Astrocyte (in vitro differentiated cells and primary cell): ENCODE measurements around the gene CPT2. TPM values are rescaled to one million over a fixed set of nuclear protein-coding genes. Genes with fewer than 3 reads are reported as not detected.

ENCODE experiments used
- DNase-seq: peaks from one replicate; pipeline ENCODE4 v3.0.0-alpha.2; 2010; ENCODE audit warnings: low read depth
- FAIRE-seq: peaks from 2 replicates; lab custom pipeline; 2011; peaks lifted over from hg19 to GRCh38; lab: Jason Lieb, UNC
- H2AFZ ChIP-seq: 2 replicates; pipeline ENCODE4 v1.6.0; 2012; ENCODE audit warnings: low read depth, low read length, inconsistent platforms
- H3K27ac ChIP-seq: 2 replicates; pipeline ENCODE4 v1.5.1; 2011; ENCODE audit warnings: low read depth, low read length, inconsistent platforms
- H3K27me3 ChIP-seq: 2 replicates; pipeline ENCODE4 v1.6.0; 2011; ENCODE audit warnings: low read length, inconsistent platforms; ENCODE audit not compliant: insufficient read depth
- H3K36me3 ChIP-seq: 2 replicates; pipeline ENCODE4 v1.5.1; 2011; ENCODE audit warnings: low read length, inconsistent platforms; ENCODE audit not compliant: insufficient read depth
- H3K4me1 ChIP-seq: 2 replicates; pipeline ENCODE4 v1.5.1; 2011; ENCODE audit warnings: low read length, inconsistent platforms; ENCODE audit not compliant: insufficient read depth
- H3K4me2 ChIP-seq: 2 replicates; pipeline ENCODE4 v1.6.0; 2012; ENCODE audit warnings: low read length, inconsistent platforms
- H3K4me3 ChIP-seq: 2 replicates; pipeline ENCODE4 v1.5.1; 2011; ENCODE audit warnings: low read depth, mild to moderate bottlenecking, low read length, inconsistent platforms; ENCODE audit not compliant: insufficient read depth
- H3K79me2 ChIP-seq: 2 replicates; pipeline ENCODE4 v1.6.0; 2012; ENCODE audit warnings: mild to moderate bottlenecking, low read length, inconsistent platforms; ENCODE audit not compliant: insufficient read depth
- H3K9ac ChIP-seq: 2 replicates; pipeline ENCODE4 v1.6.0; 2012; ENCODE audit warnings: mild to moderate bottlenecking, low read length, inconsistent platforms
- H3K9me3 ChIP-seq: 2 replicates; pipeline ENCODE4 v1.5.1; 2012; ENCODE audit warnings: low read depth, mild to moderate bottlenecking, low read length, inconsistent platforms; ENCODE audit not compliant: insufficient read depth
- H4K20me1 ChIP-seq: 2 replicates; pipeline ENCODE4 v1.6.0; 2012; ENCODE audit warnings: low read length, inconsistent platforms; ENCODE audit not compliant: insufficient read depth
- H3K27ac Mint-ChIP-seq: one replicate; pipeline ENCODE4 v1.8.0; 2021; ENCODE audit warnings: mild to moderate bottlenecking, mixed read lengths; ENCODE audit not compliant: unreplicated experiment
- H3K27me3 Mint-ChIP-seq: one replicate; pipeline ENCODE4 v1.8.0; 2021; ENCODE audit warnings: low read depth, mixed read lengths; ENCODE audit not compliant: unreplicated experiment
- H3K36me3 Mint-ChIP-seq: one replicate; pipeline ENCODE4 v1.8.0; 2021; ENCODE audit warnings: low read depth, mixed read lengths; ENCODE audit not compliant: unreplicated experiment
- H3K4me1 Mint-ChIP-seq: one replicate; pipeline ENCODE4 v1.8.0; 2021; ENCODE audit warnings: low read depth, mixed read lengths; ENCODE audit not compliant: unreplicated experiment
- H3K4me3 Mint-ChIP-seq: one replicate; pipeline ENCODE4 v1.8.0; 2021; ENCODE audit warnings: mild to moderate bottlenecking, moderate library complexity, mixed read lengths; ENCODE audit not compliant: unreplicated experiment
- H3K9me3 Mint-ChIP-seq: one replicate; pipeline ENCODE4 v1.8.0; 2021; ENCODE audit warnings: mild to moderate bottlenecking, mixed read lengths; ENCODE audit not compliant: unreplicated experiment
- EZH2 ChIP-seq: IDR thresholded peaks from 2 replicates; pipeline ENCODE4 v1.6.1; 2012; ENCODE audit warnings: mild to moderate bottlenecking, low read length, inconsistent platforms; ENCODE audit not compliant: insufficient read depth
- total RNA-seq: library from RNA; stranded (reverse); gene quantifications from 2 replicates; pipeline ENCODE4 v1.2.1, GENCODE V29; 2021
- TF ChIP-seq, protein P1 (sequence below): IDR thresholded peaks from 2 replicates; pipeline ENCODE4 v1.5.1; 2011; ENCODE audit warnings: low read depth, mild to moderate bottlenecking, inconsistent platforms, low read length, moderate library complexity; ENCODE audit not compliant: insufficient read depth

CPT2 gene
- total RNA-seq, 1 donor from 2014 or later = 10.4 TPM

- Histone ChIP-seq H3K4me3 (no peak overlapping the region), H3K27me3 (no peaks in the 10 kb centered on the region), H3K4me1 (no peaks in the 10 kb centered on the region), H3K36me3 (no peaks in the 10 kb centered on the region), H3K79me2 (no peaks in the 10 kb centered on the region), H3K27ac (no peak overlapping the region), H3K9me3 (no peaks in the 10 kb centered on the region), H3K9ac (no peak overlapping the region), H2AFZ (no peak overlapping the region), H4K20me1 (no peaks in the 10 kb centered on the region), H3K4me2 (no peak overlapping the region)
- no peaks in the 10 kb centered on the region for H3K4me1 Mint-ChIP-seq
- TF ChIP-seq EZH2 = no peak
- TF ChIP-seq, protein P1, sequence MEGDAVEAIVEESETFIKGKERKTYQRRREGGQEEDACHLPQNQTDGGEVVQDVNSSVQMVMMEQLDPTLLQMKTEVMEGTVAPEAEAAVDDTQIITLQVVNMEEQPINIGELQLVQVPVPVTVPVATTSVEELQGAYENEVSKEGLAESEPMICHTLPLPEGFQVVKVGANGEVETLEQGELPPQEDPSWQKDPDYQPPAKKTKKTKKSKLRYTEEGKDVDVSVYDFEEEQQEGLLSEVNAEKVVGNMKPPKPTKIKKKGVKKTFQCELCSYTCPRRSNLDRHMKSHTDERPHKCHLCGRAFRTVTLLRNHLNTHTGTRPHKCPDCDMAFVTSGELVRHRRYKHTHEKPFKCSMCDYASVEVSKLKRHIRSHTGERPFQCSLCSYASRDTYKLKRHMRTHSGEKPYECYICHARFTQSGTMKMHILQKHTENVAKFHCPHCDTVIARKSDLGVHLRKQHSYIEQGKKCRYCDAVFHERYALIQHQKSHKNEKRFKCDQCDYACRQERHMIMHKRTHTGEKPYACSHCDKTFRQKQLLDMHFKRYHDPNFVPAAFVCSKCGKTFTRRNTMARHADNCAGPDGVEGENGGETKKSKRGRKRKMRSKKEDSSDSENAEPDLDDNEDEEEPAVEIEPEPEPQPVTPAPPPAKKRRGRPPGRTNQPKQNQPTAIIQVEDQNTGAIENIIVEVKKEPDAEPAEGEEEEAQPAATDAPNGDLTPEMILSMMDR = no peak
- H3K9me3 Mint-ChIP-seq = peaks cover 7% of the 10 kb centered on the region
- no peak overlapping the region for H3K4me3 Mint-ChIP-seq
- H3K36me3 Mint-ChIP-seq = no peaks in the 10 kb centered on the region
- FAIRE-seq = no peak
- H3K27me3 Mint-ChIP-seq = peaks cover 15% of the 10 kb centered on the region
- H3K27ac Mint-ChIP-seq = no peak overlapping the region
- no peak for DNase-seq
Observed at GRCh38 chr1:53155534-53155933, 41.1 kb upstream of the CPT2 start.

DNA sequence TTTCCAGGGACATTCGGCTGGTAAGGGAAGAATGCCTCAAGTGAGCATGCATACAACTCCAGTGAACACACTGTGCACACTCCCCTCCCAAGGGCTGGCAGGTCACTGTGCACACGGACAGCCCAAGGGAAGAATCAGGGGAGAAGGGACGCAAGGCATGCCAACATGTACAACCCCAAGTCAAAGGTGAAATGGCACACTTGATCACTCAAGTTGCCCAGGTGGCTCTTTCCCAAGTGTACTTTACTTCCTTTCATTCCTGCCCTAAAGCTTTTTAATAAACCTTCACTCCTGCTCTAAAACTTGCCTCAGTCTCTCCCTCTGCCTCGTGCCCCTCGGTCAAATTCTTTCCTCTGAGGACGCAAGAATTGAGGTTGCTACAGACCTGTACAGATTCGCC, 40.7 kb upstream of the CPT2 start:
- no peaks in the 10 kb centered on the region for H3K36me3 Mint-ChIP-seq
- Histone ChIP-seq H3K9me3 (no peaks in the 10 kb centered on the region), H2AFZ (no peak overlapping the region), H3K9ac (no peak overlapping the region), H3K4me3 (no peak overlapping the region), H4K20me1 (no peaks in the 10 kb centered on the region), H3K27ac (no peak overlapping the region), H3K79me2 (no peaks in the 10 kb centered on the region), H3K4me1 (no peaks in the 10 kb centered on the region), H3K27me3 (no peaks in the 10 kb centered on the region), H3K4me2 (no peak overlapping the region), H3K36me3 (no peaks in the 10 kb centered on the region)
- FAIRE-seq = no peak
- no peak overlapping the region for H3K4me3 Mint-ChIP-seq
- DNase-seq = no peak
- H3K9me3 Mint-ChIP-seq = peaks cover 7% of the 10 kb centered on the region
- TF ChIP-seq, protein P1 = no peak
- TF ChIP-seq EZH2 = no peak
- peaks cover 15% of the 10 kb centered on the region for H3K27me3 Mint-ChIP-seq
- H3K4me1 Mint-ChIP-seq = no peaks in the 10 kb centered on the region
- no peak overlapping the region for H3K27ac Mint-ChIP-seq

DNA sequence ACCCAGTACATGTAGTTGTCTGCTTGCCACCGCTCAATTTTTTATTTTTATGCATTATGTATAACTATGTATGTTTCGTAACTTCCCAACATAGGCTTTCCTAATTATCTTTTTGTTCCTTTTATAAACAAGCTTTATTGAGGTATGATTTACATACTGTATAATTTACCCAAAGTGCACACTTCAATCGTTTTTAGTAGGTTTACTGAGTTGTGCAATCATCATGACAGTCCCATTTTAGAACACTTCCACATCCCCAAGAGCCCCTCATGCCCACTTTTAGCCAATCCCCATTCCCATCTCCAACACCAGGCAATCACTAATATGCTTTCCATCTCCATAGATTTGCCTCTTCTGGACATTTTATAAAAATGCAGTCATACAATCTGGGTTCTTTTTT, 39.8 kb upstream of the CPT2 start:
- DNase-seq (no peak), FAIRE-seq (no peak)
- H3K4me2 ChIP-seq = no peak overlapping the region
- H3K27me3 ChIP-seq = no peaks in the 10 kb centered on the region
- no peaks in the 10 kb centered on the region for H4K20me1 ChIP-seq
- H3K9me3 ChIP-seq = no peaks in the 10 kb centered on the region
- no peaks in the 10 kb centered on the region for H3K36me3 ChIP-seq
- no peak overlapping the region for H2AFZ ChIP-seq
- H3K27ac ChIP-seq = no peak overlapping the region
- Mint-ChIP-seq H3K27me3 (peaks cover 15% of the 10 kb centered on the region), H3K4me3 (no peak overlapping the region), H3K36me3 (no peaks in the 10 kb centered on the region), H3K27ac (no peak overlapping the region), H3K4me1 (no peaks in the 10 kb centered on the region), H3K9me3 (peaks cover 7% of the 10 kb centered on the region)
- H3K4me1 ChIP-seq = no peaks in the 10 kb centered on the region
- H3K4me3 ChIP-seq = no peak overlapping the region
- no peak overlapping the region for H3K9ac ChIP-seq
- H3K79me2 ChIP-seq = no peaks in the 10 kb centered on the region
- TF ChIP-seq, protein P1 = no peak
- TF ChIP-seq EZH2 = no peak
